ENCODE data around the gene SH3TC2.

The SH3TC2 gene

DNA sequence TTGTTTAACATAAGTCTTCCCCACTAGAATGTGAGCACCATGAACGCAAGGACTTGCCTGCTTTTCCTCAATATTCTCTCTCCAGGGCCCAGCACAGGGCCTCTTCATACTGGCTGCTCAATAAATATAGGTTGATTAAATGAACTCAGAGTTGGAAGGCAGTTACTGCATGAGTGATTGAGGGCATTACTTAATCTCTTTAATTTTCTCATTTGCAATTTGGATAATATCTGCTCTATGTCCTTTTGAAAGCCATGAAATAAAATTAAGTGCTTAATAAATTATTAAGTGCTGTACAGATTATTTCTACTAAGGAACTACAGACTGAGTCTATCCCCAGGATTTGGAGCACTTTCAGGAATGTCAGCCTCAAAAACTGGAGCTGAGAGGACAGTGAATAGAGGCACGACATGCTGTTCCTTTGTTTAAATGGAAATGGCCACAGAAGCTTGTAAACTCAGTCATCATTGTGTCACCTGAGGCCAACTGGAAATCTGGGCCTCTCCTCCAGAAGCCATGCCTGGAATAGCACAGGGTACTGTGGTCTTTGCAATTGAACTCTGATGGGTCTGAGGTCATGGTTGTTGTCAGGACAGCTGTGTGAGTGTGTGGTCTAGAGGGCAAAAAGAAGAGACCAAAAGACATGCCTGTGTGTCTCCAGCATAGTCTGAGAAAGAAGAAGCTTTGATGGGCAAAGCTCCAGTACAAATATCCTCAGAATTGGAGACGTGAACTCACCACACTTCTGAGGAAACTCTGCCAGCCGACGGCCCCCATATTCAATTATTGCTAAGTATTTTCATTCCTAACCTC is 86.1 kb downstream of the SH3TC2 start:
- FAIRE-seq (no peak), DNase-seq (ENCODE audit: insufficient read length, low spot score) (no peak)

- DNase-seq (ENCODE audit: insufficient read length, low spot score) (no peak), FAIRE-seq (no peak)
Observed at GRCh38 chr5:148974642-148975327, 88.1 kb downstream of the SH3TC2 start.

DNA sequence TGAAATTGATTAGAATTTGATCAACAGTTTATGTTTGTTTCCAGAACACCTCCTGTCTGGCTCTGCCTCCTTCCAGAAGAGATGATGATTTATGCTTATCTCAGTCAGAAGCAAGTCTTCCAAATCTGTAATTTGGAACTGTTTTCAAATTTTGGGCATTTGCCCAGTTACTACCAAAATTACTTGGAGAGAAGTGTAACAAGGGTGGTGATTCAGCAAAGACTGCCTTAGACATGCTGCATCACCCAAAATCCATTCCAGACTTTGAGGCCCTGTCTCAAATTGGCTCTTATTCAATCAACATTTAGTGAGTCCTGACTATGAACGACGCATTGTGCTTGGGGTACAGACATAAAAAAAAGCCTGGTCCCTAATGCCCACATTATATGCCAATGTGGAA is 89.4 kb downstream of the SH3TC2 start:
- FAIRE-seq (no peak), DNase-seq (ENCODE audit: insufficient read length, low spot score) (no peak)

DNA sequence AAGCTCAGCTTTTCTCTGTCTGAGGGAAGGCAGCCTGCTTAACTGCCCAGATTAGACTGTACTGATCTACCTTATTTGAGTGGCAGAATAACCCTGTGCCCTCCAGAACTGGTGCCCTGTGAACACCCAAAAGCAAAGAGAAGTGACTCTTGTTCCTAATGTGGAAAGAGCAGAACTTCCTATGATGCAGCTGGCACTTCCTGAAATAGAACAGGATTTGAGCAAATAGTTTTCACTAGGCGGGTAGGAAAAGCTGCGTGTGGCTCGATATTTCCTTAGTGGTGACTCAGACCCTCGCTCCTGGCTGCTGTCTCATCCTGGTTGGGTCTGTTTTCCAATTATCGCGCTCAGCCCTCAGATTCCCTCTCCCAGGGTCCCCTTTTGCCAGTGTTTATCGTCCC is 89.9 kb downstream of the SH3TC2 start:
- no peak for FAIRE-seq
- no peak for DNase-seq (ENCODE audit: insufficient read length, low spot score)

DNA sequence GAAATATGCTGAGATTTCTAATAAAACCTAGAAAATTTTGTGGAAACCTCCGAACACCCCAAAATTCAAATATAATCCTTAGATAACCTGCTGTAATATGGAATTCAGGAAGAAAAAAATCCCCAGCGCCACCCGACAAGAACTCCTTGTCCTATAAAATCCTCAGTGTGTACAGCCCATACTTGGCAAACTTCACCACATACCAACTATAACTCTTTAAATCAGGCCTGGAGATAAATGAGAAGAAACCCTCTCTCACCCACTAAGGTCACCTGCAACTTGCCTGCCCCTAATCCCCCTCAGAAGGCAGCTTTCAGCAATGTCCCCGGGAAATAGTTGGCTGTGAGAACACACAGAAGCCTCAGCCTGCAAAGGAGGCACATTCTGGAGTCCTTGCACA is 90.5 kb downstream of the SH3TC2 start:
- no peak for DNase-seq (ENCODE audit: insufficient read length, low spot score)
- FAIRE-seq, result no peak

DNA sequence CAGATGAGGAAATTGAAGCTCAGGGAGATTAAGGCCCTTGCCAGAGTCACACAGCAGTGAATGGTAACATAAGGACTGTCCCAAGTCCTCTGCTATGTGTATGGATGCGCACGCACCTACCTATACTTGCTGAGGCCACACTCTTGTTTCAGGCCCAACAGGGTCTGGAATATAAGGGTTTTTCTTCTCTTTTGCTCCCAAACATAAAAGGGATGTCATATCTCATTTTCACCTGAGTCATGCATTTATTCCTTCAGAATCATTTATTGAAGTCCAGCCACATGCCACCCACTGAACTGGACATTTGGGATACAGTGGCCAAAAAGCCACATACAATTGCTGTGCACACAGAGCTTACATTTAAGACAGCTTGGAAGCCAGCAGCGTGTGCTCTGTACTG is 92.0 kb downstream of the SH3TC2 start:
- no peak for DNase-seq (ENCODE audit: insufficient read length, low spot score)
- no peak for FAIRE-seq

GRCh38 chr5:148970228-148970627 is 92.6 kb downstream of the SH3TC2 start:
- FAIRE-seq, result no peak
- no peak for DNase-seq (ENCODE audit: insufficient read length, low spot score)

DNA sequence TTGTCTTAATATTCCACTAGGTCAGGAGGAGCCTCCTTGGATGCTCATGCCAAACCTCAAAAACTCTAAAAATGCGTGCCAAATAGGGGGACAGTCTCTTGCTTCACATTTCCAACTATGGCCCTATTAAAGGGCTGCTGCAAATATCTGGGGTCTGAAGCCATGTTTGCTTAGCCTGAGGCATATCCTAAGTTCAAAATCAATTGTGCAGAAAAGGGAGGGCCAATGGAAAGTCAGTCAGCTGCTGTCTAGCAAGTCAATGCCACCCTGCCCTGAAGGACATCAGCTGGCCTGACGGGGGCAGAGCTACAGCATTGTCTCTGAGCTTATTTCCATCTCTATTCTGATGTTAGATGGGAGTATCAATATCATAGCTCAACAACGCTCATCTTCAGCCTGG is 93.6 kb downstream of the SH3TC2 start:
- no peak for DNase-seq (ENCODE audit: insufficient read length, low spot score)
- no peak for FAIRE-seq

DNA sequence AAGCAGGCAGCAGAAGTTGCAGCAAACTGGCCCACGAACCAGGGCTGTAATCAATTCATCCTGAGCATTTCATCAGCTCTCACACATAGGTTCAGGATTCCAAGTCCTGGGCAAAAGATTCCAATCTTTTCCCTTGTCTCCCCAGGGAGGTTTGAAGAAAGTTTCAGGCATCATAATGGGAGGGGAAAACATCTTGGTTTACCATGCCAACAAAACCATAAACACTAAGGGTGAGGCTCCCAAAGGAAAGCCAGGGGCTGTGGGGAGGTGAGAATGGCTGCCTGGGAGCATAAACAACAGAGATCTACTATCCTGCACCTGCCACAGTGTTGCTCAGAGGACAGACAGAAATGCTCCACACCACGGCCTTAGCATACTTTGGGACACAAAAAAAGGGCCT is 94.6 kb downstream of the SH3TC2 start:
- FAIRE-seq, result no peak
- DNase-seq (ENCODE audit: insufficient read length, low spot score), result no peak

DNA sequence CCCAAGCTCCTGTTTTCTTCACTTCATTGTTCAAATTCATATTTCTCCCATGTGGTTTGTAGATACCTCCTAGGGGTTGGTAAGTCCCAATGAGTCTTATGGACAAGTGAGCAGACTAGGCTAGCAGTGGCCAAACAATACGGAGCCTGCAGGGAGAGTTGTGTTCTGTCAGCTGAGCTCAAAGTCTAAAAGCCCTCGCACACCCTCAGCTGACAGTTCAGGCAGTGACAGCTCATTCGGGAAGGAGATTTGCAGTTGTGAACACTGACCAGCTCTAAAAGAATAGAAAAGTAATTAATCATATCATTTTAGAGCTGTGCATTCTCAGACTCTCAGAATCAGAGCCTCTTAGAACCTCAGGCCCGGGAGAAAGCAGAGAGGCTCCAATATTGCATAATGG is 95.1 kb downstream of the SH3TC2 start:
- DNase-seq (ENCODE audit: insufficient read length, low spot score) (no peak), FAIRE-seq (no peak)

GRCh38 chr5:148966938-148967337 is 95.9 kb downstream of the SH3TC2 start:
- FAIRE-seq, result no peak

GRCh38 chr5:148966348-148966747 is 96.5 kb downstream of the SH3TC2 start:
- no peak for DNase-seq (ENCODE audit: insufficient read length, low spot score)
- no peak for FAIRE-seq

More at GRCh38 chr5:148966938-148967337, 95.9 kb downstream of the SH3TC2 start:
- DNase-seq (ENCODE audit: insufficient read length, low spot score), result no peak

GRCh38 chr5:148965511-148966265 is 97.2 kb downstream of the SH3TC2 start:
- DNase-seq (ENCODE audit: insufficient read length, low spot score), result no peak

DNA sequence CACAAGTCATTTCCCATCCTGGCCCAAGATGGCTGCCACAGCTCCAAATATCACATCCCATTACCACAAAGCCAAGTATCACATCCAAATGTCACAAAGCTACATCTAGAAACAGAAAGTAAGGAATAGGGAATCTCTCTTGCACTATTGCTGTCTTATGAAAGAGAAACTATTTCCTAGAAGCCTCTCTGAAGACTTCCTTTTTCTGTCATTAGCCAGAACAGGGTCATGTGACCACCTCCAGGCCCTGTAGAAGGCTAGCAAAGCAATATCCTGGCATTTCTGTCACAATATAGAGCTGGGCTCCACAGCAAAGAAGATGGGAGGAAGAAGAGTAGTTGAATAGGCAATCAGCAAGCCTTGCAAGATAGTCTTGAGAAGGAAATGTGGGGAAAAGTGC is 99.2 kb downstream of the SH3TC2 start:
- DNase-seq (ENCODE audit: insufficient read length, low spot score), result no peak
- peak; percentile 42 for FAIRE-seq

More at GRCh38 chr5:148965511-148966265, 97.2 kb downstream of the SH3TC2 start:
- FAIRE-seq, result no peak

DNA sequence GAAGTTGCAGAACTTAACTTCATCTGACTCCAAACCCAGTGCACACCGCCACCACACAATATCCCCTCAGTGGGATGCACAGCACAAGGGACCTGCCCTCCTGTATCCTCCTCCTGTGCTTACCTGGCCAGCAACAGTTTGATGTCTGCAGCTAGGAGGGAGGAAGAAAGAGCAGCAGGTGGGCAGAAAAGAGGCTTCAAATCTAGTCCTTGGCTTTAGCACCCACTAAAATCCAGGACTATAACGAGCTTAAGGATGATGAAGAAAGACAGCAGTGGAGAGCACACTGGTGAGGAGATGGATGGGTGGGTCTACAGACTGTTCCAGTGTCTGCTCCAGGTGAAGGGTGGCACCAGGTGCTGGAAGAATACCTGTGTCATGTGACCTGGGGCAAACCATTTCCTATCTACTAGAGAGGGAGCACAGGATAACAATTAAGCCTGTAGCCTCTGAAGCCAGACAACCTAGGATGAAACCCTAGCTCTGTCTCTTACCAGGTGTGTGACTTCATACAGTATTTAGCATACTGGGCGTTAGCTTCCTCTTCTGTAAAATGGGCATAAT is 100.0 kb downstream of the SH3TC2 start:
- no peak for FAIRE-seq
- DNase-seq (ENCODE audit: insufficient read length, low spot score), result no peak

DNA sequence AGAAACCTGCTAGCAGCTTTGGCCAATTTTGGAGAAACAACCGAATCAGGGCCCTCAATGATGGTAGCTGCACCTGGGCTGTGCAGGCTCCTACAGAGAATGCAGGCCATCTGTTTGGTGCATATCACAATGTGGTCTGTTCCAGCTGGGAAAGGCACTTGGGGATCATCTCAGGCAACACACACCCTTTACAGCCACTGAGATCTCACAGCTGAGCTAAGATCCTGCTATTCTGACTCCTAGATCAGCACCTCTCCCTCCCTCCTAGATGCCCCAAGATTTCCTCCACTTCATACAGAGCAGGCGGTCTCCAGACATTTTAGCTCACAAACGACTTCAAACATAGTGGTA is 100.7 kb downstream of the SH3TC2 start:
- FAIRE-seq, result no peak

GRCh38 chr5:148961261-148962199 is 101.3 kb downstream of the SH3TC2 start:
- FAIRE-seq (no peak), DNase-seq (ENCODE audit: insufficient read length, low spot score) (no peak)

More for the DNA sequence above, 100.7 kb downstream of the SH3TC2 start:
- no peak for DNase-seq (ENCODE audit: insufficient read length, low spot score)

- no peak for FAIRE-seq
- DNase-seq (ENCODE audit: insufficient read length, low spot score), result no peak
Observed at GRCh38 chr5:148960070-148960769, 102.6 kb downstream of the SH3TC2 start.

DNA sequence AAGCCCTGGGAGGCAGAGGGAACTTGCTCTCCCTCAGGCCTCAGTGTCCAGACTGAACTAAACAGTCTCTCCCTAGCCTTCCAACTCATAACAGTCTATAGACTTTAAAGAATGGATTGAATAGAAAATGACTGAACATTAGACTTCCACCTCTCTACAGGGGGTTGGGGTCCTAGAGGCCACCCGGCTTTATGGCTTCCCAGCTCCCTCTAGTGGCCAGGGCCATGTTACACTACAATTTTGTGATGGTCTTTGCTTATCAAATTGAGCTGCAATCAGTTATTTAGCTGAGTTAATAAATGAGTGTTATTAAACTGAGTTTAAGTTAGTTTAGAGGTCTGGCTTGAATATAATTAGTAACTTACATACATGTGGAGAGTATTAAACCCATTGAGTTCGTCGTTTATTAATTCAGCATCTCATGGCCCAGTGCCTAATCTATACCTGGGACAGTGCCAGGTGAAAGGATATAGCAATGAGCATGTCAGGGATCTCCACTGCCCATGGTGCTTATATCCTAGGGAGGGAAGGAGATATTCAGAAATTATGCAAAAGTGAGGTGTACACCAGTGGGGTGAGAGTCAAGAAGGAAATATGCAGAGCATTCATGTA is 105.2 kb downstream of the SH3TC2 start:
- FAIRE-seq, result peak; percentile 64
- peak; percentile 31 for DNase-seq (ENCODE audit: insufficient read length, low spot score)

Measured in GM19239 (cell line).